HG03108 (cell line): Measurements from ENCODE around the gene FAM180A.
"Not testable (repeated sequence)": the region's sequence is repeated elsewhere in the genome, so short reads cannot be mapped to it uniquely, and the experiment has no call there.

Experiments used
- ATAC-seq: cut with Tn5 transposase; IDR thresholded peaks from one replicate; pipeline ENCODE4 v1.9.1; 2021; ENCODE audit warnings: moderate library complexity; ENCODE audit not compliant: unreplicated experiment

The FAM180A gene

DNA sequence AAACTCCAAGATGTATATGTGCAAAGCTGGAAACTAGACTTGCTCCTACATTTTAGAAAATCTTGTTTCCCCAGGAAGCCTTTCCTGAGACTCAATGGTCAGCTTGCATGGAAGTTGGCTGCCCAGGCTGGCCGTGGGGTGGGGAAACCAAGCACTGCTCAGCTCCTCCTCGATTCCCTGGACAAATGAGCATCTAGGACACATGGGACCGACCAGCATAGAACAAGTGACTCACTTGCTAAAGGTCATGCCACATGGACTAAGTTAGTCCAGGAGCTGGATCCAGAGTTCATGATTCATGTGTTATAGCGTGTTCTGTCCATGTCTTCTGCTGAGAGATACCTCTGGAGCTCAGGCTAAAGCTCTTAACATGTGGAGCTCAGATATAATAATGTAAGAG lies 6.2 kb downstream of the FAM180A start:
- ATAC-seq, result no peak

DNA sequence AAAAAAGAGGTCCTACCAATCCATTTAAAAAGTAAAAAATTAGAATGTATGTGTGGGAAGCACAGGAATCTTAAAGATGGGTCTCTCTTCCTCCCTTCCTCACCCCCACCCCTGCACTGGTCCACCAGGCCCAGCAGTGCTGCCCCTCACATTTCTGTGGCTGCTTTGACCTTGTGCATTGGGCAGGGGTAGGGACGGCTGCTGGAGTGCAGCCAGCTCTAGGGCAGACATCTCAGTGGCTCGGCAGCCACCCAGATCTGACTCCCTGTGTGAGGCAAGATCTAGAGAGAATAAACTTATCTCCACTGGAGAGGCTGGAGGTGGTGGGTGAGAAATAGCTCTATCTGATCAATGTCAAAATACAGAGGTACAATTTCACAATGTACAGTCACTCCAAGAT lies 6.7 kb downstream of the FAM180A start:
- no peak for ATAC-seq

DNA sequence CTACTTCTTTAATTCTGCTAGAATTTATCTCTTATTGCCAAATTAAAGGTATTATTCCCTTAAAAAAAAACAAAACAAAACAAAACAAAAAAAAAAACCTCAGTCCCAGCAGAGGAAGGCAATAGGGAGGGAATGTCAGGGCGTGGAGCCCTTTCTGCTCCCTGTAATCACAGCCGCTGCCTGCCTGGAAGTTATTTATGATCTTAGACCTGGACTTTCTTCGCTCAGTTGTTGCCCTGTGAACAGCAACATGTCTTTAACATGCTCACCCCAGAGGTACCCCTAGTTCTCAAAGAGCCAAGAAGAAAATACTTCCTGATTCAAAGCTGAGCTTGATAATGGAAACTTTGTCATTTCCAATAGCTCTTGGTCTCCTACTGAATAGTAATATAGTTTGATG lies 7.7 kb downstream of the FAM180A start:
- no peak for ATAC-seq

DNA sequence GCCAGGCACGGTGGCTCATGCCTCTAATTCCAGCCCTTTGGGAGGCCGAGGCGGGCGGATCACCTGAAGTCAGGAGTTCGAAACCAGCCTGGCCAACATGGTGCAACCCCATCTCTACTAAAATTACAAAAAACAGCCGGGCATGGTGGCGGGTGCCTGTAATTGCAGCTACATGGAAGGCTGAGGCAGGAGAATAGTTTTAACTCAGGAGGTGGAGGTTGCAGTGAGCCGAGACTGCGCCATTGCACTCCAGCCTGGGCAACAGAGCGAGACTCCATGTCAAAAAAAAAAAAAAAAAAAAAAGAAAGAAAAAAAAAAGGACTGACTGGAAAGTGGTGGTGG lies 11.3 kb downstream of the FAM180A start:
- not testable (repeated sequence) for ATAC-seq

DNA sequence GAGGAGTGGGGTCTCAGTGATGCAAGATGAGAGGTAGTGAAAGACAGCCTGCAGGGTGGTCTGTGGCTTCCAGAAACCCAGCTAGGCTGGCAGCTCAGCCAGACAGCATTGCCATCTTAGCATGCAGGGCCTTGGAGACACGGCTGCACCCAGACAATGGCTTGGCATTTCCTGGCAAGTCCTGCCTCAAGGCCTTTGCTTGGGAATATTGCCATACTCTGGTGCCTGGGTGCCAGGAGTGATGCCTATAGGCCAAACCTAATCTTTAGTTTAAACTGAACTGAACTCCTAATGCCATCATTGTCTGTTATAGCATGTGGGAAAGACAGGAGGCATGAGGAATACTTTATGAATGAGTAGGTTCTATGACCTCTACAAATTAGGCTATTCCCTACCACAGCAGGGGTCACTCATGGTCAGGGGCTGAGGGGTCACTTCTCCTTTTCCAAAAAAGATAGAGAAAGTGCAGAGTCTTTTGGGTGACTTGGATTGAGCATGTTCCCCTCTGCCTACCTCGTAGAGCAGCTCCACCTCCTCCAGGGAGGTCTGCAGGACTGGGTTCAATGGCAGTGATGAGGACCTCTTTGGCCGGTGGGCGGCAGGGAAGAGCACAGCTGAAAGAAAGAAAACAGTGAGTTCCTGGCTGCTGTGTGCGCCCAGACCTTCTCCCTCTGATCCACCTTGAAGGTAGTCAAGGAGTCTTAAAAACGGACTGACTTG lies 11.9 kb downstream of the FAM180A start:
- no peak for ATAC-seq

DNA sequence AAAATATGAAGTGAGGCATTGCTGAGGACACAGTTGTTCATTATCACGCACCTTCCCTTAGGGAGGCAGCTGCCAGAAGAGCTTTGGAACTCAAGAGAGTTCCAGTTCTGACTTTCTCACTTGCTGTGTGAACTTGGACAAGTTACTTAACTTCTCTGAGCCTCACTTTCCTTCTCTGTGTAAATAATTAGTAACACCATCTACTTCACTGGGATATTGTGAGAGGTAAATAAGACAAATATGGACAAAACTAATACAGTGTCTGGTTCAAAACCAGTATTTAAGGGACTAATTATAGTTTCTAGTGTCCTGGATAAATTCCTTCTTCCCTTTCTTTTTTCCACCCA lies 14.3 kb downstream of the FAM180A start:
- ATAC-seq, result no peak

DNA sequence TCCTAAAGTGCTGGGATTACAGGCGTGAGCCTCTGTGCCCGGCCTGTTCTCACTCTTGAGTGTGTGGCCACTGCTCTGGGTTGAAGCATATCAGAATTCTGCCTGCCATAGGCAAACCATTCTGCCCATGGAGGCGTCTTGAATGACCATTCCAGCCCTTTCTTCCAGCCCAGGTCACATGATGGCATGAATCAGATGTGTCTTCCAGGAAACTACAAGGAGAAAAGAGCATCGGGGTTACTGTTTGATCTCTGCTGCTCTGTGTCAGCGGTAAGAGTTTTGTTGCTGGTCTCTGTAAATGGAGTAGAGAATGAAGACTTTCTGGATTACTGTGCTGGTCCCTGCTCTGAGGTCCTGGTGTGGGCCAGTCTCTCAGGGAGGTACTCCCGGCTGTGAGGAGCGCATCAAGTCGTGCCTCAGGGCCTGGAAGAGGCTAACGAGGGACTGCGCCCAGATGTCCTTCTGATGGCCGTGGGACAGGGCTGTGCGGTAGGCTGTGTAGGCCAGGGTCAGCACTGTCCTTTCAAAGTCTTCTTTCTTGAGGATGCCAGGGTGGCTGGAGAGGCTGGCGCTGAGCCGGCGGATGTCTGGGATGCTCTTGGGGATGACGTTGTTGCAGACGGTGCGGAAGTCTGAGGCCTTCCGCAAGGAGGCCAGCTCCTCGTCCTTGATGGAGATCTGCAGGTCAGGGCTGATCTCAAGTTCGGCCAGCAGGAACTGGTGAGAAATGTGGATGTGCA lies 14.8 kb downstream of the FAM180A start:
- ATAC-seq, result no peak

DNA sequence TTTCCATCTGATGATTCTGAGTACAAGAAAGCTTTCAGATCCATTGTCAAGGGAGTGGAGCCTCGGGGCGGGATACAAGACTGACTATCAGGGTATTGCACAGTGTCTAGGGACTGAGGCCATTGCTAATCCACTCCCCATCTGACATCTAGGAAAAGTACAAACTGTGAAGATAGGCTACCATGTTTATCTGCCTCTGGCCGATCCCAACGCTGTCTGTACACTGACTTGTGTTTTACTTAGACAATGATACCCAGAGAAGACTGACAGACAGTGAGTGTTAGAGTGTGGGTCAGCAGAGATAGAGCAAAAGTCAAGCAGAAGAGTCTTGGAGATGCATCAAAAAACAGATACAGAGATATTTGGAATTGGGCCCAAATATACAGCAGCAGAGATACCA lies 17.5 kb downstream of the FAM180A start:
- ATAC-seq, result no peak

DNA sequence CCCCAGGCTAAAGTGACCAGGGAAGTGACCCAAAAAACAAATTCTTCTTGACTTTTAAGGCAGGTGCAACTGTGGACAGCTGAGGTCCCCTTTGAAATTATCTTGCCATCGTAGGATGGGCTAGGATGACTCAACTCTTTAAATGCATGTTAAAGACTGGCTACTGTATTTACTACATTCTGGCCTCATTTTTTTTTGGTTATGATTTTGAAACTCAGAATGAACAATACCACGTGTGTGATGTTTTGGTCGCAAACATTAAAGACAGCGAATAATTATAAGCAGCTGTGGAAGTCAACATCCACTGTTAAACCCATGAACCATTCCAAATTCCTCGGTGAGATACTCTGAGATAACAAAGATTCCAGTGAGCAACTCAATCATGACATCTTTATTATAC lies 19.4 kb downstream of the FAM180A start:
- no peak for ATAC-seq

DNA sequence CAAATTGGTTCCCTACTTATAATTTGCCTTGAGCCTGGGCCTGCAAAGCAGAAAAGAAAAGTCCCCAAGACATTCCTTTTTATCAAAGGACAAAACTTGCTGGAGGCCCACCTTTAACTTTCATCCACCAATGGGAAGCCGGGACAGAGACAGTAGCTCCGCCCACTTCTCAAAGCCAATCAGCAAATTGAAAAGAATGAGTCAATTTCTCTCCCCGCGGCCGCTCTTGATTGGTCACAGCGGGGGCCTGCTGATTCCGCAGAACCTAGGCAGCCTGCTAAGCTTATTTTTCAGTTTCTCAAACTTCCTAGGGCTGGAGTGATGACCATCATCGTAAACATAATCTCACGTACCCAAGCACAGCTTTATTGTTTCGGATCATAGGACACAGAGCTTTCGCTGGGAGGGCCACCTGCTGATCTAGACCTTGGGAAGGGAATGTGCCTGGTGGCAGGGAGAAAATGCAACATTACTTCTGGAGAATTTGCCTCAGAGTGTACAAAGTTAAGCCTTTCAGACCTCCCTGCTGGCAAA lies 20.4 kb downstream of the FAM180A start, which contains the start of gene SLC13A4:
Gene SLC13A4, minus strand, starts transcription at position 51 of the 534 bp plus-strand sequence. CDS start 690 bp downstream, outside the sequence.
- no peak for ATAC-seq

DNA sequence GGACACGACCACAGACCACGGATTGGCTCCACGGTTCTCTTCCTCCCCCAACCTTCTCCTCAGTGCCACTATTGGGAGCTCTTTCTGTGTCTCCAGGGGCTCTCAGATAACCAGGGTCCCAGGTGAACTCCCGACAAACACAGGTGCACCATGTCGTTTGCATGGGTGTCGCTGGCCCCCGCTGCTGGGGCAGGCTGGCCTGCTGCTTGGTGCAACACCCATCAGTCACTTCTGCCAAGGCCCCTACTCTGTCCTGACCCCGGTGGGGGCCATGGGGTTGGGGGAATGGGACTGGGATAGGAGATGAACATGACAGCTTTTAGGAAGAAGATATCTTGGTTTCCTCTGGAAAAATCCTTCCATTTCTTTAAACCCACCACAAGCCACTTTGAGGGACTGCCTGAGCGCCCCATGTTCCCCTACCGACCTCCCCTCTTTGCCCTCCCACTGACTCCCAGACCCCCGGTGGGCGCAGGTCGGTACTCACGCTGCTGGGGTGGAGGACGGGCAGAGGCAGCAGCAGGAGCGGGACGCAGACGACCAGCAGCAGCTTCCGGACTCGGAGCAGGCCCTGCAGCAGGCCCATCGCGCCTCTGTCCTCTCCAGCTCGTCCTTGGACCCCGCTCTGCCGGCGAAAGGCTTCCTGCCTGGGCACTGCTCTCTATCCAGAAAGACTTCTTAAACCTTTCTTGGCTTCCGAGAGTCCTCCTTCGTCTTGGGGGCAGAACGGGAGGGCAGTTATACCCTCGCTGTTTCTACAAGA lies 21.5 kb downstream of the FAM180A start:
- ATAC-seq, result no peak

DNA sequence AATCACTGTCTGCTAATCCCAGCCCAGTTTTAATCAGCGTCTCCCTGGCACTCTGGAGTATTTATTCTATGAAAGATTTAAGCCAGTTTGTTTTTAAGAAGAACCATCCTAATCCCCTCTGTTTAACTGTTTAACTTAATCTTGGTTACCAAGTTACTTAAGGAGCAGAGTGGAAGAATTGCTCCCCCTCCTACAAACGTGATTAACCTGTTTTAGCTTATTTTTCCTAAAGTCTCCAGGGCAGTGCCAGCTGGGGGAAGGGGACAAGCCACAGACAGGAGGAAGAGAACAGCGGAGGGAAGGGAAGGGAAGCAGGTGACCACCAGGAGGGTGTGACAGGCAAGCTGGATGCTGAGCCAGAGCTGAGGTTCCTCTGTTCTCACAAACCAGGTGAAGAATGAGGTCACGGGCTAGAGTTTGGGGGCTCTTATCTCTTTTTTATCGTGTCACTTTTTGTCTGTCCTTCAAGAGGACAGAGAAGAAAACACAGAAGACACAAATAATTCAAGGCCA lies 22.3 kb downstream of the FAM180A start:
- no peak for ATAC-seq

DNA sequence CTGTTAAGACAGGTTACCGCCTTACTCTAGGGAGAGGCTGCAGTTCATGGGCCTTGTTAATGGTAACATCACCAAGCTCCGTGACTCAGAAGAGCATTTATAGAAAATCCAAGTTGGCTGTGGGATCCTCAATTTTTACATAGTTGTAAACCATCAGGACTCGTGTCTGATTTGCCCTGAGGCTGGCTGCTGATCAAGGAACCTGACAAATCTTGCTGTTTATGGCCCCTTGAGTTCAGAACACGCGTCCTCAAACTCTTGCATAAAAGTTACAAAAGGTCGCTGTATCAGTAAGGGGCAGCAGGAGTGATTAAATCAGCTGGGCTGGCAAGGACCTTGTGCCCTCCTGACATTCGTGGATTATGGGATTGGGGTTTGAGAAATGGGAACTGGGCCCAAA lies 25.2 kb downstream of the FAM180A start:
- ATAC-seq, result no peak

DNA sequence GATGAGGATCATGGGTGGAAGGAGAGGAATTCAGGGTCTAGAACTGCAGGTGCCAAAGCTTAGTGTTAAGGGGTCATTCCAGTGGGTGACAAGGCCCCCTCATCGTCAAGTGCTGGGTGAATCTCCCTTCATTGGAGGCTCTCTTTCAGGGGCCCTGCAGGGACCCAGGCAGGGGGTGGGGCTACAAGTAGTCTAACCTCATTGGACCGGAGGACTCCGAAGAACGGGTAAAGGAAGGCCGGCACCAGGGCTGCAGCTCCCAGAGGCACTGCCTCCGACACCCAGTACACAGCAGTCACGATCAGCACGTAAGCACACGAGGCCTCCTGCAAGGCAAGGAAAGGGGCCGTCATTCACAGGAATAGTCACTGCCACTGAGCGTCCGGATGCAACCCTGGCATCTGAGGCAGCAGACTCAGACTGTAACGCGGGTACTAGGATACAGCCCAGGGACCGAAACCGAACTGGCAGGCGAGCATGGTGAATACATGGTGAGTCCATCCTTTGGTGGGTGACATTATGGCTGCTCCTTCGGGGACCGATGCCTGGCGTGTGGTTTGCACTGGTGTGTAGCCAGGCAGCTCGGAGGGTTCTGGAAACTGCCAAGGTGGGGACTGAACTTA lies 27.3 kb downstream of the FAM180A start:
- no peak for ATAC-seq

DNA sequence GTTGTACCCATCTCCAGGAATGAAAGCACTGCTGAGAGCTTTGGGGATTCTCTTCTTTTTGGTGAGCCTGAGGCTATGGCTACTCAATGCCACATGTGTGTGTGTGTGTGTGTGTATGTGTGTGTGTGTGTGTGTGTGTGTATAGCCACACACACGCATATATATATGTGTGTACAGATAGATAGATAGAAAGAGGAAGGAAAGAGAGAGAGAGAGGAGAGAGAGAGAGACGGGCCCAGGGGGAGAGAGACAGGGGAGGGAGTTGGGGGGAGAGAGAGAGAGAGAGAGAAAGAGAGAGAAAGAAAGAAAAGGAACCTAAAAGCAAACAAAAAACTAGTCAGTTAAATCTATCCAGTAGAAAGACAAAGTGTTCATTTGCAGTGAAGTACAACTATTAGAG lies 28.9 kb downstream of the FAM180A start:
- no peak for ATAC-seq

DNA sequence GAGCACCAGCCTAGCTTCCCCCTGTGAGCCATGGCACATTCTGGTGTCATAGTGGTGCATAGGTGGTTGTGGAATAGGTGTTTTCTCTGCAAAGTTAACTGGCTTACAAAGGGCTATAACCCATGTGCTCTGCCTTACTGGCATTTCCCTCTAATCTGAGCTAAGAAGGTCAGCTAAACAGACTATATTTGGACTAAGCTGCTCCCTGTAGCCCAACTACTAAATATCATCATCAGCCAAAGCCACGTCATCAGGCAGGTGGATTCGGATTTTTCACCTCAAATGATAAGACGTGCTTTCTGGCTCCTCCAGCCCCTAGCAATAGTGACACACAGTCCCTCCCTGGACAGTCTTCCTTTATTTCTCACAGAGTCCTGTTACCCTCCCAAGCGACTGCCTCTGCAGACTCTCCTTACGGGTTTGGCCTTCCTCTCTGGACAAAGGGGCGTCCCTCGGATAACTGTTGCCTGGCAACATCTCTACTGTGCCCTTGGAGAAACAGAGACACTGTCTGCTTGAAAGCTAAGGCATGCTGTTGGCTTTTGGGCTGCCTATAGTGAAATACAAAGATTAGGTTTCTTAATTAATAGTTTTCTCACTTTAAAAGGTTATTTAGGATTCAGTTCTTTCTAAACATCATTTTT lies 29.7 kb downstream of the FAM180A start:
- no peak for ATAC-seq

DNA sequence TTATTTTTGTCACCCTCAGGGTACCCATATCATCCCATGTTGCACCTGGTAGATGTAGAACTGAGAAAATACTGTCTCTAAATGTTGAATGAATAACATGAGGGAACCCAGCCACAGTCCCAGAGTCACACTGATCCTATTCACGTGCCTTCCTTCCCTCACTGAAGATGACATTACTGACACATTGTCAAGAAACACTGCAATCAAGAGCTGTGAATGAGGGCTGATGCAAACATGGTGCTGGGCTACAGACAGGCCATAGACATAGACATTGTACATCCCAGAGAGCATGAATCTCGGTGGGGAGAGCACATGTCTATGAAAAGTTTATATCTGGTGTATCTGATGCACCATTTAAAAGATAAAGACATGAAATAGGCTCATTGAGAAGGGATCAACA lies 30.4 kb downstream of the FAM180A start:
- no peak for ATAC-seq

DNA sequence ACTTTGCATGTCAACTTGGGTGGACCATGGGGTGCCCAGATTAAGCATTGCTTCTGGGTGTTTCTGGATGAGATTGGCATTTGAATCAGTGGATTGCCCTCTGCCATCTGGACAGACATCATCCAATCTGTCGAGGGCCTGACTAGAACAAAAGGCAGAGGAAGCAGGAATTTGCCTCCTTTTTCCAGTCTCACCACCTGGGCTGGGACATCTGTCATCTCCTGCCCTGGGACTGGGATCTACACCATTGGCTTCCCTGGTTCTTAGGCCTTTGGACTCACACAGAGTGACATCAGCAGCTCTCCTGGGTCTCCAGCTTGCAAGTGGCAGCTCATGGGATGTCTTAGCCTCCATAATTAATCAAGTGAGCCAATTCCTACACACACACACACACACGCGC lies 30.9 kb downstream of the FAM180A start:
- no peak for ATAC-seq

DNA sequence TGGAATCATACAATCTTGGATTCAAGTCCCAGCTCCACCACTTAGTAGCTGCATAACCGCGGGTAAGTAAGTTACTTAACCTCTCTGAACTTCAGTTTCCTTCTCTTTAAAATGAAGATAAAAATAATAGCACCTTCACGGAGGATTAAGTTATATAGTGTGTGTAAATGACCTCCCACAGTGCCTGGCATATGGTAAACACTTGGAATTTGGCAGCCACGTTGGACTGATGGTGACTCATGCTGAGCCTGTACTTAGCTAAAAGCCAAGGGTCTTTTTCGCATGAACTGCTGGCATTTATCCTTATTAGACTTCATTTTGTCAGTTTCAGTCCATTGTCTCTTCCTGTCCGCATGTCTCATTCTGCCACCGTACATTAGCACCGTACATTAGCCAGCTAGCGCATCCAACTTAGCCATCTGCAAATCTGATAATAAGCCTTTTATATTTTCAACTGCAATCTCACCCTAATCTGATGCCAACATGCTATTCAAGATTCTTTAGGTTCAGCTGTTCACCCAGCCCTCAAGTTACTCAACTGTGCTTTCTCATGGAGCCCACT lies 31.9 kb downstream of the FAM180A start:
- no peak for ATAC-seq

DNA sequence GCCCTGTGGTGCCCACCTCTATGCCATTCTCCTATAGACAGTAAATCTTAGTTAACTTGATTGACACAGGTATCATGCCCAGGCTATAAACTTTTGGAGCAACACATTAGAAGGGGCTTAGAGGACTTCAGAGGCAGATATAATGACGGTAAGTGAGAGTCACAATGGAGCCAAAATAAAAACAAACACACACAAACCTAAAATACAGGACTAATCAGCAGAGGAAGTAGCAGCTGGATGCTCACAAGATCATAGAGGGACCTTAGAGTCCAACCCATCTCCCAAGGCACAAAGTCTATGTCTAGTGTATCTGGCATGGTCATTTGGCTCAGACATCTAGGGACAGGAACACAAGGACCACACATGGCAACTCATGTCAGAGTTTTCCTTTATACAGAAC lies 32.9 kb downstream of the FAM180A start:
- ATAC-seq, result no peak
